IMR-90 (cell line): ENCODE results near the gene ANKMY1. TPM values are rescaled to one million over a fixed set of nuclear protein-coding genes. Genes with fewer than 3 reads are reported as not detected.

Experiments
- ATAC-seq: fragments of 200-7000 bp; cut with Tn5 transposase; 2 replicates; pipeline ENCODE4 v1.9.1; 2020; ENCODE audit warnings: low read depth, mild to moderate bottlenecking, moderate library complexity
- BruUV-seq: library from RNA; stranded (reverse); fragments of 400-500 nt; replicated peaks from 2 replicates; lab custom pipeline; 2021; lab: Mats Ljungman, UMichigan
- CTCF ChIA-PET: fragments of 300-600 bp; formaldehyde crosslinking; extraction: SDS; loops from one replicate; lab custom pipeline; 2021; ENCODE audit warnings: antibody characterized with exemption; lab: Yijun Ruan, JAX
- POLR2A ChIA-PET: fragments of 300-600 bp; sonication (Branson Sonifier 250); formaldehyde crosslinking; loops from one replicate; lab custom pipeline; 2022; ENCODE audit warnings: antibody characterized with exemption; ENCODE audit not compliant: unreplicated experiment; lab: Charles Lee
- DNase-seq: peaks from one replicate; pipeline ENCODE4 v3.0.0; 2013
- H2AFZ ChIP-seq: replicated peaks from 2 replicates; pipeline ENCODE3; 2013; ENCODE audit warnings: low read length, mild to moderate bottlenecking; ENCODE audit not compliant: poor library complexity
- H2AK5ac ChIP-seq: 2 replicates; pipeline ENCODE4 v1.6.1; 2013; ENCODE audit warnings: low read depth, low read length, inconsistent platforms
- H2AK9ac ChIP-seq: replicated peaks from 2 replicates; pipeline ENCODE3; 2013; ENCODE audit warnings: mild to moderate bottlenecking, low read depth, low read length, moderate library complexity; ENCODE audit not compliant: poor library complexity
- H2BK120ac ChIP-seq: 2 replicates; pipeline ENCODE4 v1.6.1; 2013; ENCODE audit warnings: low read depth, low read length, inconsistent platforms
- H2BK15ac ChIP-seq: 3 replicates; pipeline ENCODE4 v1.6.1; 2013; ENCODE audit warnings: low read depth, low read length, inconsistent platforms
- H2BK20ac ChIP-seq: 2 replicates; pipeline ENCODE4 v1.6.1; 2013; ENCODE audit warnings: low read depth, mild to moderate bottlenecking, inconsistent platforms, low read length, moderate library complexity
- H2BK5ac ChIP-seq: 2 replicates; pipeline ENCODE4 v1.6.1; 2013; ENCODE audit warnings: mild to moderate bottlenecking, low read depth, low read length, inconsistent platforms; ENCODE audit not compliant: poor library complexity, severe bottlenecking
- H3K14ac ChIP-seq: replicated peaks from 2 replicates; pipeline ENCODE4 v1.6.1; 2013; ENCODE audit warnings: low read depth, low read length, inconsistent platforms
- H3K18ac ChIP-seq: 2 replicates; pipeline ENCODE4 v1.6.1; 2013; ENCODE audit warnings: low read depth, low read length, control low read depth
- H3K23ac ChIP-seq: 2 replicates; pipeline ENCODE4 v1.6.1; 2013; ENCODE audit warnings: low read depth, low read length, inconsistent platforms
- H3K27ac ChIP-seq: 2 replicates; pipeline ENCODE4 v1.5.1; 2013; ENCODE audit warnings: mild to moderate bottlenecking, control low read depth, low read length; ENCODE audit not compliant: insufficient read depth
- H3K27me3 ChIP-seq: 2 replicates; pipeline ENCODE4 v1.6.1; 2013; ENCODE audit warnings: low read length; ENCODE audit not compliant: control insufficient read depth, insufficient read depth
- H3K36me3 ChIP-seq: 2 replicates; pipeline ENCODE4 v1.6.1; 2013; ENCODE audit warnings: low read length, mixed read lengths; ENCODE audit not compliant: control insufficient read depth, insufficient read depth
- H3K4ac ChIP-seq: 2 replicates; pipeline ENCODE4 v1.6.1; 2013; ENCODE audit warnings: low read depth, low read length, inconsistent platforms
- H3K4me1 ChIP-seq: 2 replicates; pipeline ENCODE4 v1.6.1; 2013; ENCODE audit warnings: low read length, mixed read lengths; ENCODE audit not compliant: control insufficient read depth, insufficient read depth
- H3K4me2 ChIP-seq: 2 replicates; pipeline ENCODE4 v1.6.1; 2013; ENCODE audit warnings: low read depth, mild to moderate bottlenecking, control low read depth, low read length, moderate library complexity
- H3K4me3 ChIP-seq: 2 replicates; pipeline ENCODE4 v1.5.1; 2013; ENCODE audit warnings: low read depth, mild to moderate bottlenecking, control low read depth, low read length, moderate library complexity; ENCODE audit not compliant: insufficient read depth
- H3K56ac ChIP-seq: 2 replicates; pipeline ENCODE4 v1.6.1; 2013; ENCODE audit warnings: low read length, inconsistent platforms; ENCODE audit not compliant: insufficient read depth; ENCODE audit errors: extremely low read depth
- H3K79me1 ChIP-seq, 2 experiments: 2 replicates each; pipeline ENCODE4 v1.6.1; 2013; ENCODE audit warnings: low read length in 2 of 2, inconsistent platforms in 1 of 2, low read depth in 1 of 2
- H3K9ac ChIP-seq: 2 replicates; pipeline ENCODE4 v1.6.1; 2013; ENCODE audit warnings: low read depth, low read length, control low read depth
- H3K9me1 ChIP-seq: 2 replicates; pipeline ENCODE4 v1.6.1; 2013; ENCODE audit warnings: low read length, inconsistent platforms; ENCODE audit not compliant: insufficient read depth
- H3K9me3 ChIP-seq: 2 replicates; pipeline ENCODE4 v1.6.1; 2013; ENCODE audit warnings: low read length; ENCODE audit not compliant: control insufficient read depth, insufficient read depth
- H4K20me1 ChIP-seq: 2 replicates; pipeline ENCODE4 v1.6.1; 2013; ENCODE audit warnings: low read length, inconsistent platforms; ENCODE audit not compliant: insufficient read depth
- H4K5ac ChIP-seq: 2 replicates; pipeline ENCODE4 v1.6.1; 2013; ENCODE audit warnings: mild to moderate bottlenecking, low read depth, low read length, control low read depth
- H4K8ac ChIP-seq, 2 experiments: 2 replicates each; pipeline ENCODE4 v1.6.1; 2013; ENCODE audit warnings: low read depth in 2 of 2, low read length in 2 of 2, control low read depth in 1 of 2, inconsistent platforms in 1 of 2
- H4K91ac ChIP-seq: 2 replicates; pipeline ENCODE4 v1.6.1; 2013; ENCODE audit warnings: low read depth, low read length, inconsistent platforms; ENCODE audit not compliant: insufficient read depth
- ELK1 ChIP-seq: fragments of 150-350 bp; IDR thresholded peaks from 2 replicates; pipeline ENCODE4 v1.6.1; 2016; ENCODE audit warnings: low read depth, mild to moderate bottlenecking, low read length, moderate library complexity, borderline replicate concordance
- FOS ChIP-seq: fragments of 150-350 bp; IDR thresholded peaks from 2 replicates; pipeline ENCODE4 v1.6.1; 2016; ENCODE audit warnings: low read depth, low read length
- MAZ ChIP-seq: IDR thresholded peaks from 2 replicates; pipeline ENCODE4 v1.6.1; 2012; ENCODE audit warnings: low read depth, mild to moderate bottlenecking, low read length, improper control_type of control experiment, moderate library complexity, borderline replicate concordance
- POLR2A ChIP-seq: IDR thresholded peaks from 2 replicates; pipeline ENCODE4 v1.6.1; 2012; ENCODE audit warnings: mild to moderate bottlenecking, low read depth, low read length
- SMC3 ChIP-seq: fragments of 150-350 bp; IDR thresholded peaks from 2 replicates; pipeline ENCODE4 v1.6.1; 2016; ENCODE audit warnings: low read depth, mild to moderate bottlenecking, antibody characterized with exemption, low read length, moderate library complexity
- WGBS, 2 experiments: methylation state at CpG; one replicate each; pipeline versions ENCODE4 v1.1.5 to v1.1.7; 2013; ENCODE audit warnings: missing lambda C conversion rate in 2 of 2; ENCODE audit not compliant: insufficient read length in 1 of 2; ENCODE audit errors: extremely low coverage in 2 of 2; 5-methylcytosine and 5-hydroxymethylcytosine counted together
- dilution Hi-C: fragments of 300-500 bp; cut with HindIII; formaldehyde crosslinking; loops from one replicate; pipeline ENCODE4 v1.14.3; 2018; ENCODE audit warnings: low sequenced_read_pairs; ENCODE audit not compliant: unreplicated experiment
- in situ Hi-C: fragments of 300-500 bp; cut with MboI; formaldehyde crosslinking; loops from 3 replicates; pipeline ENCODE4 v1.14.3; 2019; ENCODE audit warnings: low sequenced_read_pairs, inconsistent platforms, mixed read lengths
- intact Hi-C: fragments of 100-400 bp; cut with micrococcal nuclease; formaldehyde crosslinking; loops from 2 replicates; pipeline ENCODE4 v1.10.0; 2022
- polyA plus RNA-seq, 3 experiments: library from polyadenylated mRNA; depleted of rRNA; stranded (reverse); fragments of >200 nt; gene quantifications; 2 replicates each; pipeline ENCODE4 v1.2.3, GENCODE V29; 2012; ENCODE audit warnings: low replicate concordance in 1 of 3
- total RNA-seq: library from RNA; depleted of rRNA; stranded (reverse); fragments of >200 nt; gene quantifications from 2 replicates; pipeline ENCODE4 v1.2.3, GENCODE V29; 2012

The ANKMY1 gene
- total and polyA plus RNA-seq, 2 of the 4 experiments (the other 2 are of a cell fraction), result 2.9 to 5.5 TPM

- Histone ChIP-seq H3K27ac (no peak overlapping the region), H3K27me3 (no peaks in the 10 kb centered on the region), H3K9me3 (no peaks in the 10 kb centered on the region), H4K8ac (no peak overlapping the region), H3K9ac (no peak overlapping the region), H2AK5ac (peak overlapping the region; percentile 16; the same call in 1 of the 2 replicates), H4K20me1 (peaks cover 81% of the 10 kb centered on the region), H3K23ac (no peak overlapping the region), H2BK120ac (no peak overlapping the region), H3K4ac (no peak overlapping the region), H3K4me3 (no peak overlapping the region), H2AK9ac (peak overlapping the region; percentile 8), H4K91ac (no peak overlapping the region), H3K14ac (no peak overlapping the region), H2BK15ac (no peak overlapping the region), H3K36me3 (peaks cover 11% of the 10 kb centered on the region; the same call in 1 of the 2 replicates), H3K79me1 (peaks cover 9 to 63% of the 10 kb centered on the region in 2 experiments), H4K5ac (no peak overlapping the region), H2BK20ac (no peak overlapping the region), H3K9me1 (peaks cover 4% of the 10 kb centered on the region; the same call in 1 of the 2 replicates), H3K4me1 (peaks cover 19% of the 10 kb centered on the region), H2BK5ac (no peak overlapping the region), H3K18ac (no peak overlapping the region), H2AFZ (no peak overlapping the region), H3K56ac (no peak overlapping the region), H3K4me2 (no peak overlapping the region)
- ChIA-PET CTCF (no interaction called here), POLR2A (no interaction called here)
- in situ Hi-C loops (loop anchor here (5.0 kb wide), 1 partner anchor 207 kb away; no protein-coding TSS in a partner anchor), intact Hi-C loops (loop anchor here (5.0 kb wide), 1 partner anchor 377 kb away; no protein-coding TSS in a partner anchor), dilution Hi-C loops (no loop called here)
- WGBS, 2 experiments, result 100% methylated on average over 2 of the region's 15 CpGs; no CpG with 5 or more reads in 1 of the 2 experiments
- BruUV-seq, result no TSS peak
- DNase-seq, result no peak
- TF ChIP-seq POLR2A, result no peak
- TF ChIP-seq FOS, result no peak
- TF ChIP-seq MAZ, result no peak
- no peak for TF ChIP-seq ELK1
- no peak for TF ChIP-seq SMC3
- ATAC-seq, result no peak
Measured at GRCh38 chr2:240439698-240440151, 118.1 kb downstream of the ANKMY1 start.
